ENCODE measurements around the gene UBE2O.

Gene UBE2O

GRCh38 chr17:76345377-76345974 is 107.5 kb downstream of the UBE2O start:
- no peak overlapping the region for H3K4me2 ChIP-seq (ENCODE audit: low read length, poor library complexity, severe bottlenecking)
- no peak overlapping the region for H3K23ac ChIP-seq (ENCODE audit: low read length in 2 of 2)
- no peak overlapping the region for H2BK5ac ChIP-seq (ENCODE audit: low read depth, low read length, poor library complexity, severe bottlenecking)
- H3K14ac ChIP-seq (ENCODE audit: low read length in 2 of 2): no peak overlapping the region
- no peak overlapping the region for H3K27ac ChIP-seq (ENCODE audit: low read length, poor library complexity, severe bottlenecking)
- no peaks in the 10 kb centered on the region for H3K27me3 ChIP-seq (ENCODE audit: control insufficient read depth in 1 of 2, insufficient read depth in 1 of 2, low read length in 2 of 2)
- no peak overlapping the region for H2BK120ac ChIP-seq (ENCODE audit: low read depth, low read length)
- no peak overlapping the region for H3K4me3 ChIP-seq (ENCODE audit: insufficient read depth in 1 of 2, low read depth in 1 of 2, low read length in 2 of 2)
- H3K36me3 ChIP-seq (ENCODE audit: control insufficient read depth in 1 of 2, insufficient read depth in 2 of 2, low read depth in 1 of 2, low read length in 2 of 2): peaks cover 44 to 48% of the 10 kb centered on the region in 2 experiments
- H2AFZ ChIP-seq (ENCODE audit: low read depth, low read length): no peak overlapping the region
- H3K9me3 ChIP-seq (ENCODE audit: control insufficient read depth, low read length): no peaks in the 10 kb centered on the region
- peaks cover 9% of the 10 kb centered on the region for H3K79me1 ChIP-seq (replicated peaks; ENCODE audit: low read length, poor library complexity, severe bottlenecking)
- H4K91ac ChIP-seq (ENCODE audit: low read length): no peak overlapping the region
- no peak overlapping the region for H2BK15ac ChIP-seq (ENCODE audit: low read depth, poor library complexity, severe bottlenecking)
- no peak overlapping the region for H3K9ac ChIP-seq (ENCODE audit: low read length)
- WGBS: 99% methylated on average over 10 of the region's 14 CpGs
- no peak overlapping the region for H3K18ac ChIP-seq (ENCODE audit: low read depth in 1 of 2, low read length in 2 of 2)
- DNase-seq: no peak
- no peak overlapping the region for H2BK12ac ChIP-seq (ENCODE audit: low read length in 2 of 2)
- no peak overlapping the region for H2AK5ac ChIP-seq (ENCODE audit: low read length, severe bottlenecking)
- H4K8ac ChIP-seq (ENCODE audit: low read length): no peak overlapping the region
- no peaks in the 10 kb centered on the region for H3K4me1 ChIP-seq (ENCODE audit: control insufficient read depth, insufficient read depth, low read depth, low read length)
- H3K4ac ChIP-seq (ENCODE audit: low read depth in 1 of 2, low read length in 2 of 2): no peak overlapping the region

- Histone ChIP-seq H3K9ac (ENCODE audit: low read length) (no peak overlapping the region), H3K27me3 (ENCODE audit: control insufficient read depth in 1 of 2, insufficient read depth in 1 of 2, low read length in 2 of 2) (no peaks in the 10 kb centered on the region), H2BK12ac (ENCODE audit: low read length in 2 of 2) (no peak overlapping the region), H2BK120ac (ENCODE audit: low read depth, low read length) (no peak overlapping the region), H2BK5ac (ENCODE audit: low read depth, low read length, poor library complexity, severe bottlenecking) (no peak overlapping the region), H3K79me1 (replicated peaks; ENCODE audit: low read length, poor library complexity, severe bottlenecking) (peaks cover 10% of the 10 kb centered on the region), H3K27ac (ENCODE audit: low read length, poor library complexity, severe bottlenecking) (no peak overlapping the region), H3K4me3 (ENCODE audit: insufficient read depth in 1 of 2, low read depth in 1 of 2, low read length in 2 of 2) (no peak overlapping the region), H2AFZ (ENCODE audit: low read depth, low read length) (no peak overlapping the region), H3K14ac (ENCODE audit: low read length in 2 of 2) (no peak overlapping the region), H2BK15ac (ENCODE audit: low read depth, poor library complexity, severe bottlenecking) (no peak overlapping the region), H3K4ac (ENCODE audit: low read depth in 1 of 2, low read length in 2 of 2) (no peak overlapping the region), H3K4me2 (ENCODE audit: low read length, poor library complexity, severe bottlenecking) (no peak overlapping the region), H3K18ac (ENCODE audit: low read depth in 1 of 2, low read length in 2 of 2) (no peak overlapping the region), H3K9me3 (ENCODE audit: control insufficient read depth, low read length) (no peaks in the 10 kb centered on the region), H3K4me1 (ENCODE audit: control insufficient read depth, insufficient read depth, low read depth, low read length) (no peaks in the 10 kb centered on the region), H4K91ac (ENCODE audit: low read length) (no peak overlapping the region), H2AK5ac (ENCODE audit: low read length, severe bottlenecking) (no peak overlapping the region), H3K23ac (ENCODE audit: low read length in 2 of 2) (no peak overlapping the region), H3K36me3 (ENCODE audit: control insufficient read depth in 1 of 2, insufficient read depth in 2 of 2, low read depth in 1 of 2, low read length in 2 of 2) (peaks cover 43 to 57% of the 10 kb centered on the region in 2 experiments), H4K8ac (ENCODE audit: low read length) (no peak overlapping the region)
- no peak for DNase-seq
- 96% methylated on average over 7 of the region's 7 CpGs for WGBS
Measured at GRCh38 chr17:76343106-76343505, 109.8 kb downstream of the UBE2O start.

- Histone ChIP-seq H3K27me3 (ENCODE audit: control insufficient read depth in 1 of 2, insufficient read depth in 1 of 2, low read length in 2 of 2) (no peaks in the 10 kb centered on the region), H2AFZ (ENCODE audit: low read depth, low read length) (no peak overlapping the region), H3K9me3 (ENCODE audit: control insufficient read depth, low read length) (no peaks in the 10 kb centered on the region), H3K14ac (ENCODE audit: low read length in 2 of 2) (no peak overlapping the region), H2BK12ac (ENCODE audit: low read length in 2 of 2) (no peak overlapping the region), H3K4me2 (ENCODE audit: low read length, poor library complexity, severe bottlenecking) (no peak overlapping the region), H3K4ac (ENCODE audit: low read depth in 1 of 2, low read length in 2 of 2) (no peak overlapping the region), H3K4me3 (ENCODE audit: insufficient read depth in 1 of 2, low read depth in 1 of 2, low read length in 2 of 2) (no peak overlapping the region), H3K79me1 (replicated peaks; ENCODE audit: low read length, poor library complexity, severe bottlenecking) (peaks cover 9% of the 10 kb centered on the region), H2BK120ac (ENCODE audit: low read depth, low read length) (no peak overlapping the region), H3K36me3 (ENCODE audit: control insufficient read depth in 1 of 2, insufficient read depth in 2 of 2, low read depth in 1 of 2, low read length in 2 of 2) (peaks cover 30 to 43% of the 10 kb centered on the region in 2 experiments), H3K18ac (ENCODE audit: low read depth in 1 of 2, low read length in 2 of 2) (no peak overlapping the region), H2AK5ac (ENCODE audit: low read length, severe bottlenecking) (no peak overlapping the region), H3K23ac (ENCODE audit: low read length in 2 of 2) (no peak overlapping the region), H3K4me1 (ENCODE audit: control insufficient read depth, insufficient read depth, low read depth, low read length) (peaks cover 3% of the 10 kb centered on the region), H2BK15ac (ENCODE audit: low read depth, poor library complexity, severe bottlenecking) (no peak overlapping the region), H2BK5ac (ENCODE audit: low read depth, low read length, poor library complexity, severe bottlenecking) (no peak overlapping the region), H4K91ac (ENCODE audit: low read length) (no peak overlapping the region), H3K27ac (ENCODE audit: low read length, poor library complexity, severe bottlenecking) (no peak overlapping the region), H4K8ac (ENCODE audit: low read length) (no peak overlapping the region), H3K9ac (ENCODE audit: low read length) (no peak overlapping the region)
- DNase-seq: no peak
- 100% methylated on average over 6 of the region's 6 CpGs for WGBS
Measured at GRCh38 chr17:76341301-76341700, 111.7 kb downstream of the UBE2O start.

Data from mesenchymal stem cell (in vitro differentiated cells and primary cell).